Tibial artery (tissue), 4 donors: Measurements from ENCODE around the gene RBM22.

Experiments used
- DNase-seq, 2 donors: peaks; one replicate each; pipeline ENCODE4 v3.0.0-alpha.2; 2019
- H3K27ac ChIP-seq, 2 donors: fragments of 200-600 bp; sonication (generic) in 1 of 2; 1 replicate in 1 of 2; 2 replicates in 1 of 2; pipeline ENCODE4 v1.5.1; 2018 to 2019; ENCODE audit warnings: mild to moderate bottlenecking in 1 of 2
- H3K27me3 ChIP-seq, 2 donors: fragments of 200-600 bp; sonication (generic) in 1 of 2; one replicate each; pipeline versions ENCODE4 v1.5.1 to v1.6.0; 2016 to 2019
- H3K36me3 ChIP-seq, 3 donors: fragments of 200-600 bp; sonication (generic) in 2 of 3; one replicate each; pipeline ENCODE4 v1.5.1; 2016 to 2019; ENCODE audit warnings: mild to moderate bottlenecking in 2 of 3
- H3K4me1 ChIP-seq, 4 donors: fragments of 200-600 bp; sonication (generic) in 2 of 4; 1 replicate in 3 of 4; 2 replicates in 1 of 4; pipeline ENCODE4 v1.5.1; 2016 to 2019
- H3K4me3 ChIP-seq, 2 donors: fragments of 200-600 bp; sonication (generic) in 1 of 2; 1 replicate in 1 of 2; 2 replicates in 1 of 2; pipeline ENCODE4 v1.5.1; 2018 to 2019; ENCODE audit warnings: mild to moderate bottlenecking in 2 of 2
- H3K9me3 ChIP-seq, 3 donors: fragments of 200-600 bp; sonication (generic) in 1 of 3; one replicate each; pipeline ENCODE4 v1.5.1; 2016 to 2019
- intact Hi-C: fragments of 100-400 bp; cut with DNase I; formaldehyde crosslinking; loops from one replicate; pipeline ENCODE4 v1.15.0; 2023; ENCODE audit warnings: low total_unique reads
- TF ChIP-seq, protein P1 (sequence below), 2 experiments: fragments of 200-600 bp in 1 of 2; fragments of 450-650 bp in 1 of 2; IDR thresholded peaks; one replicate each; pipeline ENCODE4 v1.5.1; 2017 to 2019; ENCODE audit warnings: antibody characterized with exemption in 2 of 2, mild to moderate bottlenecking in 1 of 2, moderate library complexity in 1 of 2

The RBM22 gene

GRCh38 chr5:150665044-150665443, 35.8 kb downstream of the RBM22 start:
- H3K9me3 ChIP-seq = no peaks in the 10 kb centered on the region
- TF ChIP-seq, protein P1, sequence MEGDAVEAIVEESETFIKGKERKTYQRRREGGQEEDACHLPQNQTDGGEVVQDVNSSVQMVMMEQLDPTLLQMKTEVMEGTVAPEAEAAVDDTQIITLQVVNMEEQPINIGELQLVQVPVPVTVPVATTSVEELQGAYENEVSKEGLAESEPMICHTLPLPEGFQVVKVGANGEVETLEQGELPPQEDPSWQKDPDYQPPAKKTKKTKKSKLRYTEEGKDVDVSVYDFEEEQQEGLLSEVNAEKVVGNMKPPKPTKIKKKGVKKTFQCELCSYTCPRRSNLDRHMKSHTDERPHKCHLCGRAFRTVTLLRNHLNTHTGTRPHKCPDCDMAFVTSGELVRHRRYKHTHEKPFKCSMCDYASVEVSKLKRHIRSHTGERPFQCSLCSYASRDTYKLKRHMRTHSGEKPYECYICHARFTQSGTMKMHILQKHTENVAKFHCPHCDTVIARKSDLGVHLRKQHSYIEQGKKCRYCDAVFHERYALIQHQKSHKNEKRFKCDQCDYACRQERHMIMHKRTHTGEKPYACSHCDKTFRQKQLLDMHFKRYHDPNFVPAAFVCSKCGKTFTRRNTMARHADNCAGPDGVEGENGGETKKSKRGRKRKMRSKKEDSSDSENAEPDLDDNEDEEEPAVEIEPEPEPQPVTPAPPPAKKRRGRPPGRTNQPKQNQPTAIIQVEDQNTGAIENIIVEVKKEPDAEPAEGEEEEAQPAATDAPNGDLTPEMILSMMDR (IDR thresholded peaks at IDR 0.05) = no peak
- H3K27me3 ChIP-seq = no peaks in the 10 kb centered on the region
- H3K27ac ChIP-seq = no peak overlapping the region
- H3K4me1 ChIP-seq = peaks cover 0 to 14% (median 5%) of the 10 kb centered on the region in 4 donors
- H3K4me3 ChIP-seq = no peak overlapping the region
- intact Hi-C loops = no loop called here
- H3K36me3 ChIP-seq = no peaks in the 10 kb centered on the region
- DNase-seq = no peak

- Histone ChIP-seq H3K4me1 (peaks cover 0 to 17% (median 5%) of the 10 kb centered on the region in 4 donors), H3K27ac (no peak overlapping the region), H3K36me3 (no peaks in the 10 kb centered on the region), H3K9me3 (no peaks in the 10 kb centered on the region), H3K4me3 (no peak overlapping the region), H3K27me3 (no peaks in the 10 kb centered on the region)
- TF ChIP-seq, protein P1 (IDR thresholded peaks at IDR 0.05) = no peak
- intact Hi-C loops = no loop called here
- no peak for DNase-seq
These were observed 36.9 kb downstream of the RBM22 start for GRCh38 chr5:150663936-150664335.

GRCh38 chr5:150662731-150663516, 37.9 kb downstream of the RBM22 start:
- H3K4me1 ChIP-seq = peaks cover 0 to 23% (median 6%) of the 10 kb centered on the region in 4 donors
- H3K27me3 ChIP-seq = no peaks in the 10 kb centered on the region
- no peak overlapping the region for H3K27ac ChIP-seq
- H3K9me3 ChIP-seq = no peaks in the 10 kb centered on the region
- no peak overlapping the region for H3K4me3 ChIP-seq
- no peaks in the 10 kb centered on the region for H3K36me3 ChIP-seq
- TF ChIP-seq, protein P1 (IDR thresholded peaks at IDR 0.05) = no peak
- DNase-seq = peak in 1 of 2 donors; percentile 34
- intact Hi-C loops = no loop called here

DNA sequence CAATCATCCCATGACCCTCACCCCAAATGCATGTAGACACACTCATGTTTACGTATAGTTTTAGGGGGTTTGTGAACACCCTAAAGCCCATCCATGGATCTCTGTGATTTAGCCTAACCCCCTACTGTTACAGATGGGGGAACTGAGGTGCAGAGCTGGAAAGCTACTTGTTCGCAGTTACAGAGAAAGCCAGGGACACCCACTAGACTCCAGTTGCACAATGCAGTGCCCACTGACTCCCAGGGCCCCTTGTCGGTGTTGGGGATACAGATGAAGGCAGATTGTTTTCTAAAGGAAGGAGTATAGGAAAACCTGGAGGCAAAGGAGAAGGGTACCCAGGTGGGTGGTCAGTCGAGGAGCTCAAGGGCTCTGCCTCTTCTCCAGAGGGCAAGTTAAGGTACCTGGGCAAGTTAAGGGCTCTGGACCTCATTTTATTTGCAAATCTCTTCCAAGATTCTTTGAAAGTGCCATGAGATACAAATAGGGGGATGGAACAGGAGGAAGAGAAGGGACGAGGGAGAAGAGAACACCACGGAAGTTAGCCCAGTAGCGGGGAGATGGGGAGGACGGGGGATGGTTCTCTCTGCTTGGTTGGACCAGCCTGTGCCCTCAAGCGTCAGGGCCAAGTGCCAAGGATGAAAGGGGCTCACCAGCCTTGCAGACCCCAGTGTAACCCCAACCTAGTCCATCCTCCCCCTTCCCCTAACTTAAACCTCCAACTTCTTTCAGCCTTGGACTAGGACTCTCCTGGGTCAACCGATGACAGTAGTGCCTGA, 38.9 kb downstream of the RBM22 start:
- intact Hi-C loops = no loop called here
- Histone ChIP-seq H3K9me3 (no peaks in the 10 kb centered on the region), H3K27me3 (no peaks in the 10 kb centered on the region), H3K4me3 (no peak overlapping the region), H3K36me3 (no peaks in the 10 kb centered on the region), H3K27ac (no peak overlapping the region), H3K4me1 (peaks cover 0 to 32% (median 15%) of the 10 kb centered on the region in 4 donors)
- TF ChIP-seq, protein P1 (IDR thresholded peaks at IDR 0.05) = no peak
- no peak for DNase-seq

DNA sequence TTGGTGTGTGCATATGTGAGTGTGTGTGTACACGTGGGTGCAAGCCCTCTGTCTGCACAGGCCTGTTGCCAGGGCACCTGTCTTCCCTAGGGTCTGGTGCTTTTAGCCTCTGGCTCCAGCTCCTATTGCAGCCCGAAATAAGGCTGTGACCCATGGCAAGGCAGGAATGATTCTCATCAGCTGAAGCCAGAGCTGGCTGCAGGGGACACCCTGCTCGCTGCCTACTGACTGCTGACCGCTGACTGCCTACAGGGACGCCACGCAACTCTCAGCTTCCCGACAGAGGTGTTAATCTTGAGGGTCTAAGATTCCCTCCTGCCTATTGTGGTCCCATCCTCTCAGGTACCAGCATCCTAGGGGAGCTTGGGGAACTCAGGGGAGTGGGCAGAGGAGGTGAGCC, 39.8 kb downstream of the RBM22 start, which contains the start of gene MYOZ3:
Gene MYOZ3 (plus strand): TSS at position 166 of the 400 bp plus-strand sequence. CDS start 1,691 bp downstream, outside the sequence.
- H3K27ac ChIP-seq = peak within 1 kb of the TSS; percentile 59 to 61
- no peaks in the 10 kb centered on the region for H3K27me3 ChIP-seq
- TF ChIP-seq, protein P1 (IDR thresholded peaks at IDR 0.05) = no peak
- H3K4me1 ChIP-seq = peaks cover 0 to 39% (median 22%) of the 10 kb centered on the region in 4 donors
- no peaks in the 10 kb centered on the region for H3K9me3 ChIP-seq
- intact Hi-C loops = no loop called here
- H3K4me3 ChIP-seq = no peak within 1 kb of the TSS
- H3K36me3 ChIP-seq = no peaks in the 10 kb centered on the region
- DNase-seq = peak in 1 of 2 donors; percentile 56
